GM21529 (cell line): ENCODE measurements around the gene AP1AR.
"Not testable (repeated sequence)": the region's sequence is repeated elsewhere in the genome, so short reads cannot be mapped to it uniquely, and the experiment has no call there.

Experiments
- ATAC-seq: cut with Tn5 transposase; IDR thresholded peaks from one replicate; pipeline ENCODE4 v1.9.1; 2021; ENCODE audit not compliant: unreplicated experiment

AP1AR gene

DNA sequence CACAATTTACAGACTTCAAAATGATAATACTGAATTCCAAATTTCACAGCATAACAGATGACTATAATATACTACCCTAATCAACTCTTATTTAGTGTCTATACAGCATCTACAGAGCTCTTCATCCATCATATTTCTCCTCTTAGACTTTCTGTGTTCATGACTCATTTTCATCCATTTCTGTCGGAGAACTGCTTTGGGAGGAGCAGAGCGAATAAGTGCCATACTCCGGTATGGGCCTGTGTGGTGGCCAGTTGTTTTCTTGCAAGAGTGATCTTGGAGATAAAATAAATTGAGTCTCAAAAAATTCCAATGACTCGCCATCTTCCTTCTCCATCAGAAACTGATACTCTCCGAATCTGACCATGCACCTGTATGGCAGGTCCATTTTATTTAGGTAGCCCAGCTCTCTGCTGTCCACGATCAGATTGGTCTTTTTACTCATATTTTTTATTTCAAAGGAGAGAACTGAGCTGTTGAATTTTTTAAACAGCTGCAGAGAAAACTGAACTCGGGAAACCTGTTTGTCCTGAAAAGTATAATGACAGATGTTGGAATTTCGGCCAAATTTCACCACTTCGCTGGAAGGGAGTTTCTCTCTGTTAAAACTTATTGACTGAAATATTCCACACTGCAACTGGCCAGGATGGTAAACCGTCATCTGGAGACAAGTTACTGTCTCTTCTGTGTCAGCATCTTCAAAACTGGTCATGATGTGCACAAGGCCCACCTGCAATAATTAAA lies 46.3 kb downstream of the AP1AR start:
- no peak for ATAC-seq

DNA sequence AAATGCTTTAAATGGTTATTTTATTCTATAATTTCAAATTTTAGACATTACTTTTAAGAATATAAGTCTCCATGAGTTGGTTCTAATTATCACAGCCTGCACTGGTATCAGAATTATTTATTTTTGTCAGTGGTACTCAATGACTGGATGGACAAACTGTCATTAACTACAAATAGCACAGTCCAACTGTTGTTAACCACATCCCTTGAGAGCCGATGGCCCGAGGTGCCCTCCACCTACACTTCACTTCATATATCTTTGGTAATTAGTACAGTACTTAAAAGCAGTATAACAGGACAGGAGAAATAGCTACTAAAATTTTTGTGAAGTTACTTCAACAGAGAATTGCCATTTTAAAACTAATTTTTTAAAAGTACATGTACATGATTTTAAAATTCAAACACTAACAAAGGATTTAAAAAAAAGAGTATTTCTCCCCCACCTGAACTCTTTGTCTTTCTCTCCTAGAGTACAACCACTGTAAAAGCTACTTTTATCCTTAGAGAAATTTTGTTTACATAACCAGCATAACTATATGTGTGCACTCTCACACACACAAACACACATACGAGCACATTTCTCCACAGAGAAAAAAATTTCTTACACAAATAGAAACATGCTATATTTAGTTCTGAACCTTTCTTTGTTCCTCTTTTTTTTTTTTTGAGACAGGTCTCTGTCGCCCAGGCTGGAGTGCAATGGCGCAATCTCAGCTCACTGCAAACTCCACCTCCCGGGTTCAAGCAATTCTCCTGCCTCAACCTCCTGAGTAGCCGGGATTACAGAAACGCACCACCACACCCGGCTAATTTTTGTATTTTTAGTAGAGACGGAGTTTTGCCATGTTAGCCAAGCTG lies 47.7 kb downstream of the AP1AR start:
- peak; percentile 65 for ATAC-seq

GRCh38 chr4:112279882-112280315 lies 48.3 kb downstream of the AP1AR start:
- peak; percentile 33 for ATAC-seq

GRCh38 chr4:112280386-112281056 lies 48.9 kb downstream of the AP1AR start:
- no peak for ATAC-seq

- not testable (repeated sequence) for ATAC-seq
These were observed 50.4 kb downstream of the AP1AR start for GRCh38 chr4:112281895-112282398.

DNA sequence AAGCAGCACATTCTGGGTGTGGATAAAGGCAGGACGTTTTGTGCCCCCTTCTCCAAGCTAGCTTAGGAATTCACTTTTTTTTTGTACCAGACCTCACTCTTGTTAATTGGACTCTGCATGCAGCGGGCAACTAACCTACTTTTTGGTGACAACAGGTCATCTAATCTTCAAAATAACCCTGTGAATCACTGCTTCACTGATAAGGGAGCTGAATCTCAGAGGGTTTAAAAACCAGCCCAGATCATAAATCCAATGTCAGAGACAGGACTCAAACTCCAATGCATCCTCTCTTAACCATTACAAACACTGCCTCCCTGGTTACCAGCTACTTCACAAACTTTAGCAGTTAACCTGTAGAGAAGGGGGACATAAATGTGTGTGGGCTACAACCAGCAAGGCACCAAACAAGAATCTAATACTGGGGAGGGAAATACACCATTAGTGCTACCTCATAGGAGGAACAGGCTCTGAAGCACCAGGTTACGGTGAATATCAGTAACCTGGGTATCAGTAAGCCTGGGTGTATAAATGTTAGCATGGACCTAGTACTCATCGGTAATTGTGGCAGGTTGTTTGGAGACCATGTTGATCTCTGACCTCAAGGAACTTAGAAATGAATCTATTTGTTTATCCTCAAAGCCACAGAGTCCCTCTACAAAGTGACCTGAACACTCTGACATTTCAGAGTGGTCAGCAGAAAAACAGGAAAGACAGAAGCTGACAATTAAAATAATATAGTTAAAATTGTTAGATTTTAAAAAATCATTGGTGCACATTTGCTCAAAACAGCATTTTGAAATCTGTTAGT lies 51.5 kb downstream of the AP1AR start:
- ATAC-seq = no peak

GRCh38 chr4:112284166-112284565 lies 52.6 kb downstream of the AP1AR start:
- ATAC-seq = no peak

GRCh38 chr4:112284662-112285411 lies 53.2 kb downstream of the AP1AR start:
- ATAC-seq = no peak

DNA sequence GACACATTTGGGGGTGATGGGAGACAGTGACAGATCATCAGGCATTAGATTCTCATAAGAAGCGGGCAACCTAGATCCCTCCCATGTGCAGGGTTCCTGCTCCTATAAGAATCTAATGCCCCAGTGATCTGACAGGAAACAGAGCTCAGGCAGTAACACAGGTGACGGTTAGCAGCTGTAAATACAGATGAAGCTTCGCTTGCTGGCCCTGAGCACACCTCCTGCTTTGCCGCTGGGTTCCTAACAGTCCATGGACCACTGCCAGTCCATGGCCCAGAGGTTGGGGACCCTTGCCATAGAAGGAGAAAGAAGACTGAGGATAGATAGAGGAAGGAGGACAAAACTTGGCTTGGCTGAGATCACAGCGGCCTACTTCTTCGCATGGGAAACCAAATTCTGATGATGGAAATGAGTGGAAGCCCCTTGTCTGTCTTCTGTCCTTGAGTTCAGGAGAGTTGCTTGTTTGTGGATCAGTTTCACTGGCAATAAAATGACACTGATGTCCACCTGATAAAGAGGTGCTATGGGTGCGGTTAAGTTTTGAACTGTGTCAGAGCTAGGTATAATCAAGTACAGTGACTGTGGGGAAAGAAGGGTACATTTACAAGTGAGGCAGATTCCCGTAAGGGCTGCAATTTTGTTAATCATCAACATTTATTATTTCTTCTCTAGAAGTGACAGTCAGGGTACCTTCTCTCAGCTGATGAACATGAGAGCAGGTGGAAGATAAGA lies 55.8 kb downstream of the AP1AR start:
- peak; percentile 29 for ATAC-seq

GRCh38 chr4:112288455-112288854 lies 56.9 kb downstream of the AP1AR start:
- peak; percentile 35 for ATAC-seq

DNA sequence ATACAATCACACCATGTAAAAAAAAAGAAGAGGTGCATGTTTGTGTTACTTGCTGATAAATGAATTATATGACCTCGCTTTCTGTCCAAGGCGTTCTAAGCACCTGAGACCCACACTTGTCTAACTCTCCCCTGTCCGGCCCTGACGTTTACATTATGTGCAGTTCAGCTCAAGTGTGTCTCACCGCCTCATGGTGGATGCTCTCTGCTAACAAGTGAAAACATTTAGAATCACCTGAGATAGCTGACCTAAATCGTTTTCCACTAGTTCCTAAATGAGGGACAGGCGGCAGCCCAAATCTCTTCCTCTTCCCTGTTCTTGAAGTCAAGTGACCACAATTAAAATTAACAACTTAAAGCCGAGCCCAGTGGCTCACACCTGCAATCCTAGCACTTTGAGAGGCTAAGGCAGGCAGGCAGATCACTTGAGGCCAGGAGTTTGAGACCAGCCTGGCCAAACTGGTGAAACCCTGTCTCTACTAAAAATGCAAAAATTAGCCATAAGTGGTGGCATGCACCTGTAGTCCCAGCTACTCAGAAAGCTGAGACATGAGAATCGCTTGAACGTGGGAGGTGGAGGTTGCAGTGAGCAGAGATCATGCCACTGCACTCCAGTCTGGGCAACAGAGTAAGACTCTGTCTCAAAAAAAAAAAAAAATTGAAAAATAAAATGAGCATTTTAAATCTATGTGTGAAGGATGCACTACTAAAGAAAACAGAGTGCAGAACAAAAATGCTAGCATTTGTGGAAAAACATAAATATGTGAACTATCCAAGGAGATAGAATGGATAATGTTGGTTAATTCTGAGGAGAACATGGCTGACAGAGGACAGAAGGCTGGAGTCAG lies 58.0 kb downstream of the AP1AR start:
- ATAC-seq = no peak

GRCh38 chr4:112290341-112290740 lies 58.8 kb downstream of the AP1AR start:
- peak; percentile 14 for ATAC-seq

DNA sequence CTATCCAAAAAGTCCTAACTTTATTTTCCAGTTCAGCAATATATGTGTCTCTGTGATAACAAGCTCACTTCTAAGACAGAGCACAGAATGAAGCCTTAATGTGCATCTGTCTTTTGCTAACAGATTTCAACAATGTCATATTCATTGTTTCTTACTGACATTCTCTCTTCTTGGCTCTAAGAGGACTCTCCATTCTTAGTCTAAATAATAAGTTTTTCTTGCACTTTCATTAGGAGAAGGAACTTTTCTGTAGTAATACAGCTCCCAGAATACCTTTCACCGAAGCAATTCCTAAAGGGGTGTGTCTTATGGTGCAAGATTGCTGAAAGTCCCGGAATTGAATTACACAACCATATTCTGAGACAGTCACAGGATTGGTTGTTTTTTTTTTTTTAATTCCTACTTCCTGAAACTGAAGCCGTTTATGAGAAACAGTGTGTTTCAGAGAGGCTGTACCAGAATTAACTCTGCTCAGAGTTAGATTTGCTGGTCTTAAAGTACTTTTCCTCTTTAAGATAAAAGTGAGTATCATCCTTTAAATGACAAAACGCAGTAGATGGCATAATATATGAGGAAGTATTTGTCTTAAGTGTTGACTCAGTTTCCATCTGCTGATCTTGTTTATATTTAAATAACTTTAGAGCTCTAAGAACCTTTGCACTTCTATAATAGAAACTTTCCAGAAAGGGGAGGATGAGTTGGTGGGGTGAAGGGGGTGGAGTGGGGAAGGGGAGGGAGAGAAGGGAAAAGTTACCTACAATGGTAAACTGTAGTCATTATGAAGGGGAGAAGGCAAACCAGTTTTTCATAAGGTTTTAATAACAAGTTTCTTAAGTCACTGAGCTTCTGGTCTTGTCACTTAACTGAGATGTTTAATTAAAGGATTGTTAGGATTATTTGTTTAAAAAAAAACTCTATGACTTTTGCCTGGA lies 65.6 kb downstream of the AP1AR start, which contains the start of gene ALPK1:
Gene ALPK1, plus strand, starts transcription at position 421 of the 932 bp plus-strand sequence.
- peak; percentile 96 for ATAC-seq

DNA sequence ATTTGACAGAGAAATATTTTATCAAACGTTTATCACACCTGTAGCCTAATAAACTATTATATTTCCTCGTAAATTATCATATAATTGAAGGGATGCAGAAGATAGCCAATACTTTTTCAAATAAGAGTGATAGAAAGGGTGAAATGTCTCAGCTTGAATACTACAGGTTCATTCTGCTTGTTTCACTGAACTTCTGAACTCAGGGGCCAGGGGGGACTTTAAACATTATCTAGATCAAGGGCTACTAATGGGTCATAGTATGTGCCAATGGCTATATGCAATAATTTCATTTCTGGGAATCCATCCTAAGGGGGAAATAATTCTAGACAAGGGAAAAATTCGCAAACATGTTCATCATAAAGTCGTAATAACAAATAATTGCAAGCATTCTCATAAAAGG lies 68.1 kb downstream of the AP1AR start:
- ATAC-seq = no peak

DNA sequence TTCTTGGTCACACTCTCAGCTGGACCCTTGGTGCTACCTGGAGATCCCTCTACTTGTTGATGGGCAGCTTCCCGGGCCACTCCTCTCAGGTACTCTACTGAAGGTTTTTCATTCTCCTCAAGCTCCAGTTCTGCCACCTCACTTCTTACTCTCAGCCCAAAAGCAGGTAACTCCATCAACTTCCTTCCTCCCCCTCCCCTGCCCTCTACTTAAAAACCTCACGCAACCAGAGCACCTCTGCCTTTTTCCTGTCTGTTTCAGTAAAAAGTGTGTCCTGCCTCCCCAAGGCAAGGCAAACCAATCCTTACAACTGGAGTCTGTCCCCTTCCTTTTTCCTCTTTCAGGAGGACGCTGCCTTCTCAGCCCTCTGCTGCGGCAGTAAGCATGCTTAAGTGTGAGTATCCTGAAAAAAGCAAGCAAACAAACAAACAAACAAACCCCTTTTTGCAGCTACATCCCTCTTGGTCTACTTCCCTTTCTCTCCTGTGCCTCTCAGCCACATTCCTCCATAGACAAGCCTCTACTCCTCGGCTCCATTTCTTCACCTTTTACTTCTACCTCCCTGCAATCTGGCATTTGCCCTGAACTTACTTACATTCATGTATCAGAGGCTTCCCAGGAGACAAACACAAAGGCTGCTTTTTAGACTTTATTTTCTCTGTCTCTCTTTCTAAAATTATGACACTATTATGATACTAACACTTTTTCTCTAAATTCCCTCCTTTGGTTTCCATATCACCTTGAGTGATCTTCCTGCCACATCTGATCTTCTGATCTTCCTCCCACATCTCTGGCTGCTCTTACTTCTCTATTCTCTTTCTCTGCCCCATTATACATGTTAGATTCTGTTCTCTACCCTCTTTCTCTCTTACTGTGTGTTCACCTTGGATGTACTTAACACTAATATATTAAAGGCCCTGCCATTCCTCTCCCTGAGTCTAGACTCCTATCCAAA lies 71.0 kb downstream of the AP1AR start:
- no peak for ATAC-seq

- not testable (repeated sequence) for ATAC-seq
These were observed 73.9 kb downstream of the AP1AR start for GRCh38 chr4:112305477-112305876.
